ENCODE results near the gene TOM1L2. TPM values are rescaled to one million over a fixed set of nuclear protein-coding genes. Genes with fewer than 3 reads are reported as not detected.

TOM1L2 gene
- total RNA-seq, 1 donor from 2014 or later = 10.0 TPM

GRCh38 chr17:17837966-17838962 lies 133.9 kb downstream of the TOM1L2 start:
- Mint-ChIP-seq H3K36me3 (ENCODE audit: low read depth) (peaks cover 21% of the 10 kb centered on the region), H3K4me3 (peak overlapping the region; percentile 98), H3K4me1 (peaks cover 63% of the 10 kb centered on the region), H3K27ac (peak overlapping the region; percentile 93), H3K27me3 (no peaks in the 10 kb centered on the region), H3K9me3 (no peaks in the 10 kb centered on the region)
- intact Hi-C loops (cut with micrococcal nuclease) = loop anchor here (1.0 to 5.0 kb wide), 2 partner anchors 19 to 479 kb away; partner anchors contain the start of gene SMCR8
- DNase-seq = peak; percentile 75

DNA sequence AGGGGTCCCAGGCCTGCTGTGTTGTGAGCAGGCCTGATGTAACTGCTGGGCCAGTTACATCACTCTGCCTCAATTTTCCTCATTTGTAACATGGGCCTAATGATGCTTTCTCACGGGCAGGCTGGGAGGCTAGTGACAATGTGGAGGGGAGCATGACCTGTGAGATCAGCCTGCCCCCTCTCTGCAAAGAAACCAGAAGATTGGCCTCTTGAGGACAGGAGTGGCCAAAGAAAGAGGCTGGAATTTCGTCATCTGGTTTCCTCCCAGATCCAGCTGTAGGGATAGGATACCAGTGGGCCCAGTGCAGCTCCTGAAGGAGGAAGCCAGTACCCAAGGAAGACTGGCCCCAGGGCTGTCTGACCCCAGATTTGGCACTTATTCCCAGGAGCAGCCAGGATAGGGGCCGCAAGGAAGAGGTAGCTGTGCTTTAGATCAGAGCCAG lies 134.8 kb downstream of the TOM1L2 start:
- peaks cover 62% of the 10 kb centered on the region for H3K4me1 Mint-ChIP-seq
- peaks cover 21% of the 10 kb centered on the region for H3K36me3 Mint-ChIP-seq (ENCODE audit: low read depth)
- DNase-seq = no peak
- intact Hi-C loops (cut with micrococcal nuclease) = loop anchor here (5.0 kb wide), 1 partner anchor 480 kb away; the partner anchor contains the start of gene SMCR8
- no peaks in the 10 kb centered on the region for H3K9me3 Mint-ChIP-seq
- peak overlapping the region; percentile 98 for H3K4me3 Mint-ChIP-seq
- H3K27ac Mint-ChIP-seq = peak overlapping the region; percentile 93
- no peaks in the 10 kb centered on the region for H3K27me3 Mint-ChIP-seq

- H3K27ac Mint-ChIP-seq = peak within 1 kb of the TSS; percentile 95
- peaks cover 66% of the 10 kb centered on the region for H3K4me1 Mint-ChIP-seq
- H3K9me3 Mint-ChIP-seq = no peaks in the 10 kb centered on the region
- intact Hi-C loops (cut with micrococcal nuclease) = loop anchor here (1.0 to 5.0 kb wide), 4 partner anchors 12 to 480 kb away; partner anchors contain the start of gene SMCR8
- H3K36me3 Mint-ChIP-seq (ENCODE audit: low read depth) = peaks cover 26% of the 10 kb centered on the region
- H3K4me3 Mint-ChIP-seq = peak within 1 kb of the TSS; percentile 98
- no peaks in the 10 kb centered on the region for H3K27me3 Mint-ChIP-seq
- peak; percentile 91 for DNase-seq
Measured at GRCh38 chr17:17836818-17837379, 135.3 kb downstream of the TOM1L2 start, which contains the start of gene SREBF1. Gene SREBF1, minus strand, starts transcription at chr17:17836986. Its CDS starts 169 bp downstream, at chr17:17836817.

GRCh38 chr17:17836250-17836817 lies 135.9 kb downstream of the TOM1L2 start:
- no peaks in the 10 kb centered on the region for H3K9me3 Mint-ChIP-seq
- peak overlapping the region; percentile 98 for H3K4me3 Mint-ChIP-seq
- H3K36me3 Mint-ChIP-seq (ENCODE audit: low read depth) = peaks cover 27% of the 10 kb centered on the region
- peak overlapping the region; percentile 95 for H3K27ac Mint-ChIP-seq
- no peaks in the 10 kb centered on the region for H3K27me3 Mint-ChIP-seq
- peak; percentile 99 for DNase-seq
- H3K4me1 Mint-ChIP-seq = peaks cover 68% of the 10 kb centered on the region
- intact Hi-C loops (cut with micrococcal nuclease) = loop anchor here (1.0 to 5.0 kb wide), 4 partner anchors 13 to 481 kb away; partner anchors contain the start of gene SMCR8

DNA sequence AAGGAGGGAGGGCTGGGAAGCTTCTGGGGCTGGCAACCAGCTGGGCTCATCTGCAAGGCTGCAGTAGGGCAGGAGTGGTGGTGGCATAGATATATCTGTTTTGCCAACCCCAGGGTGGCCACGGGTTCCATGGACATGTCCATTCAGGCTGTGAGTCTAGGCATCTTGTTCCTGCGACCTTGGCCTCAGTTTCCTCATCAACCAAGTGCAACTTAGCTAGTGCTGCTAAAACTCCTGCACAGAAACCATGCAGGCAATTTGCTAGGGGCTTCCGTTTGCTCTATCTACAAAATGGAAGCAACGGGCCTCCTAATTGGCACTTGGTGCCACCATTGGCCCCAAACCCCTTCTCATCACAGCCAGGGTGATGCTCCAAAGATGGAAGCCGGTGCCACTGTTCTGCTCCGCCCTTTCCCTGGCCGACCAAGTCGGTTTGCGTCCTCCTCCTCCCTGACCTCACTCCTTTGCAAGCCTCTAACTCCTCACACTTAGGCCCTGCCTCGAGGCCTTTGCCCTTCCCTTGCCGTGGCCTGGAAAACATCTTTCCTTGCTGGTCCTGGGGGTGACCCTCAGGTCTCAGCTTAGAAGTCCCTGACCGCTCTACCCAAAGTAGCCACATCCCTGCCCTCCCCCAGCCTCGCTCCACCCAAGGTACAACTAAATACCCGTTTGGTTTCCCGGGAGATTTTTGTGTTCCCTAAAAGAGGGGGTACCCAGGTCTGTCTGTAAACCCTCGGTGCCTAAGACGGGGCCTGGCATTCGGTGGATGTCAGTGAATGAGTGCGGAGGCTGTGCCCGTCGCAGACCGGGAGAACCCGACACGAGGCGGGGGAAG lies 136.6 kb downstream of the TOM1L2 start:
- DNase-seq = no peak
- Mint-ChIP-seq H3K36me3 (ENCODE audit: low read depth) (peaks cover 31% of the 10 kb centered on the region), H3K9me3 (no peaks in the 10 kb centered on the region), H3K4me3 (peak overlapping the region; percentile 98), H3K27ac (peak overlapping the region; percentile 95), H3K27me3 (no peaks in the 10 kb centered on the region), H3K4me1 (peaks cover 67% of the 10 kb centered on the region)
- intact Hi-C loops (cut with micrococcal nuclease) = loop anchor here (1.0 to 5.0 kb wide), 4 partner anchors 14 to 482 kb away; partner anchors contain the start of gene SMCR8

DNA sequence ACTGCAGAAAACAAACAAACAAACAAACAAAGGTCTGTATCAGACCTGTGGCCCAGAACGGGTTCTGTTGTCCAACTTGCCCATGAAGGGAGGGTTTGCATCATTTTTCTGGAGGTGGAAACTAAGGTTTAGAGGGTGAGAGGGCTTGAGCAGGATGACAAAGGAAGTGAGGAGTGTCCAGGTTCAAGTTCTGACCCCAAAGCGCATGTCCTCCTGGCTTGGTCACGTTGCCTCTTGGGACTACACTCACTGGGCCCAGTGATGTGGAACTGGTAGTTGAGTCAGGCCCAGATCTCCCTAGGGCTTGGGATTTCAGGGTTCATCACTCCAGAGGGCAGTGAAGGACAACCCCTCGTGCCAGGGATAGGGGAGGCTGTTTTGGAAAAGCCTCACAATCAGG lies 137.2 kb downstream of the TOM1L2 start:
- Mint-ChIP-seq H3K4me3 (peak overlapping the region; percentile 98), H3K9me3 (no peaks in the 10 kb centered on the region), H3K27ac (peak overlapping the region; percentile 95), H3K36me3 (ENCODE audit: low read depth) (peaks cover 33% of the 10 kb centered on the region), H3K4me1 (peaks cover 67% of the 10 kb centered on the region), H3K27me3 (no peaks in the 10 kb centered on the region)
- no peak for DNase-seq
- intact Hi-C loops (cut with micrococcal nuclease) = loop anchor here (1.0 to 5.0 kb wide), 2 partner anchors 9 to 482 kb away; partner anchors contain the start of gene SMCR8

GRCh38 chr17:17833658-17834357 lies 138.4 kb downstream of the TOM1L2 start:
- no peaks in the 10 kb centered on the region for H3K27me3 Mint-ChIP-seq
- peaks cover 63% of the 10 kb centered on the region for H3K4me1 Mint-ChIP-seq
- DNase-seq = no peak
- H3K27ac Mint-ChIP-seq = peak overlapping the region; percentile 95
- H3K9me3 Mint-ChIP-seq = no peaks in the 10 kb centered on the region
- H3K4me3 Mint-ChIP-seq = peak overlapping the region; percentile 98
- H3K36me3 Mint-ChIP-seq (ENCODE audit: low read depth) = peaks cover 36% of the 10 kb centered on the region
- intact Hi-C loops (cut with micrococcal nuclease) = loop anchor here (1.0 kb wide), 1 partner anchor 8 kb away; no protein-coding TSS in a partner anchor

- intact Hi-C loops (cut with micrococcal nuclease) = no loop called here
- DNase-seq = no peak
- no peaks in the 10 kb centered on the region for H3K27me3 Mint-ChIP-seq
- peak overlapping the region; percentile 64 for H3K27ac Mint-ChIP-seq
- H3K36me3 Mint-ChIP-seq (ENCODE audit: low read depth) = peaks cover 37% of the 10 kb centered on the region
- H3K4me1 Mint-ChIP-seq = peaks cover 64% of the 10 kb centered on the region
- H3K4me3 Mint-ChIP-seq = no peak overlapping the region
- H3K9me3 Mint-ChIP-seq = no peaks in the 10 kb centered on the region
Measured at GRCh38 chr17:17832032-17832363, 140.2 kb downstream of the TOM1L2 start.

DNA sequence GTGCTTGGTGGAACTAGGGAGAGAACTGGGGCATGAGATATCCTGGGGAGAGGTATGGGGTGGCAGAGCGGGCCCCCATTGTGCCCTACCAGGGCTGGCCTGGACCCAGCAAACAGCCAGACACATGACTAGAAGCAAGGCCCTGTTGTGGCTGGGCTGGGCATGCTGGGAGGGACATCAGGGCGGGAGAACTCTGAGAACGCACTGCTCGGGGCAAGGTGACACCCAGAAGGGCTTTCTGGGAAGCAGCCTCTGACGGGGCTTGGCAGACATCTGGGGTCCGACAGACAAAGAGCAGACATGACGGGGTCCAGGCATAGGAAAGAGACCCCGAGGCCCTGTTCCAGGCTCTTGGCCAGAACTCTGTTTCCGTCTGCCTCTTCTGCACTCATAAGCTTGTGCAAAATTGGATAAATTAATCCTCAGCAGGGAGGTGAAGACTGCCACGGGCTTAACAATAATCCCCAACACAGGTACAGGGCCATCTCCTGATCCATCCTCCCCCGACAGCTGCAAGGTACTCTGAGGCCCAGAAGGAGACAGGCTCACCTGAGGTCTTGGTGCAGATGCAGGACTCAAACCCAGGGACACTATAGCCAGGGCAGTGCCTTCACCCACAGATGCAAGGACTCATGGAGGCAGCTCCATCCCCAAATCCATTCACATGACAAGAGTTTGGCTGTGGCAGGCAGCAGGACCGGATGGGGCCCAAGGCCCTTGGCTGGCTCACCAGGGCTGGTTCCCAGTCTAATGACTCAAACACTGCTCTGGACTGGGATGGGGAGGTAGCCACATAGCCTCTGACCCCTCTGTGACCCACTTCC lies 140.8 kb downstream of the TOM1L2 start:
- H3K4me3 Mint-ChIP-seq = no peak overlapping the region
- peaks cover 69% of the 10 kb centered on the region for H3K4me1 Mint-ChIP-seq
- intact Hi-C loops (cut with micrococcal nuclease) = no loop called here
- peaks cover 43% of the 10 kb centered on the region for H3K36me3 Mint-ChIP-seq (ENCODE audit: low read depth)
- peak overlapping the region; percentile 34 for H3K27ac Mint-ChIP-seq
- DNase-seq = no peak
- no peaks in the 10 kb centered on the region for H3K9me3 Mint-ChIP-seq
- no peaks in the 10 kb centered on the region for H3K27me3 Mint-ChIP-seq

DNA sequence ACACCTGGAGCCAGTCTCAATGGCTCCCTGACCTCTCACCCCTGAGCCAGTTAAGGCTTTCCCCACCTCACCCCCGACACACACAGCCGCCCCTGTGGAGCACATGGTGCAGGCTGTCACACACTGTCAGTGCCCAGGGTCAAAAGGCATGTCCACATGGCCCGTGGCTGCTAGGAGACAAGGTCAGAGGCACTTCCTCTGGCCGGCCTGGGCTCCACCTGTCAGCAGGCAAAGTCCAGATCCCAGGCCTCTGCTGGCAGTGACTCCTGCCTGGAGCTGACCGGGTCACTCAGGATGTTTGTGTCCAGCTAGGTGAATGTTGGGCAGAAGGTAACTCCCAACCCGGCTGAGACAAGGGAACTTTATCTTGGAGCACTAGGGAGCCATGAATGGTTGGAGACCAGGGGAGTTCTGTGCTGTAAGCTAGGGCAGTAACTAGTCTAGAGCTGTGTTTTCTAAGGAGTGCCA lies 141.4 kb downstream of the TOM1L2 start:
- Mint-ChIP-seq H3K4me1 (peaks cover 72% of the 10 kb centered on the region), H3K36me3 (ENCODE audit: low read depth) (peaks cover 43% of the 10 kb centered on the region), H3K27me3 (no peaks in the 10 kb centered on the region), H3K27ac (no peak overlapping the region), H3K4me3 (no peak overlapping the region), H3K9me3 (no peaks in the 10 kb centered on the region)
- no peak for DNase-seq
- intact Hi-C loops (cut with micrococcal nuclease) = no loop called here

- H3K27me3 Mint-ChIP-seq = no peaks in the 10 kb centered on the region
- peak overlapping the region; percentile 25 for H3K27ac Mint-ChIP-seq
- no peaks in the 10 kb centered on the region for H3K9me3 Mint-ChIP-seq
- H3K4me3 Mint-ChIP-seq = no peak overlapping the region
- H3K4me1 Mint-ChIP-seq = peaks cover 69% of the 10 kb centered on the region
- no peak for DNase-seq
- H3K36me3 Mint-ChIP-seq (ENCODE audit: low read depth) = peaks cover 42% of the 10 kb centered on the region
- intact Hi-C loops (cut with micrococcal nuclease) = no loop called here
Measured at GRCh38 chr17:17830269-17830567, 142.0 kb downstream of the TOM1L2 start.
